Kidney epithelial cell (primary cell): Measurements from ENCODE around the gene TYW1B. TPM values are rescaled to one million over a fixed set of nuclear protein-coding genes. Genes with fewer than 3 reads are reported as not detected.
A peak's percentile ranks its signal among the peaks of the same experiment; 100 is the strongest.
"Not testable (repeated sequence)": the region's sequence is repeated elsewhere in the genome, so short reads cannot be mapped to it uniquely, and the experiment has no call there.

Experiments used
- DNase-seq: peaks from one replicate; pipeline ENCODE4 v3.0.0-alpha.2; 2010; ENCODE audit warnings: low read depth
- H3K27me3 ChIP-seq: 2 replicates; pipeline ENCODE4 v1.6.0; 2011; ENCODE audit warnings: low read length; ENCODE audit not compliant: control insufficient read depth, insufficient read depth
- H3K36me3 ChIP-seq: 2 replicates; pipeline ENCODE4 v1.5.1; 2011; ENCODE audit warnings: low read length; ENCODE audit not compliant: control insufficient read depth, insufficient read depth
- H3K4me3 ChIP-seq: 2 replicates; pipeline ENCODE4 v1.5.1; 2011; ENCODE audit warnings: low read depth, mild to moderate bottlenecking, control low read depth, low read length
- CTCF ChIP-seq: IDR thresholded peaks from 2 replicates; pipeline ENCODE4 v1.5.1; 2011; ENCODE audit warnings: mild to moderate bottlenecking, moderate library complexity, low read length, control low read depth, inconsistent platforms; ENCODE audit not compliant: insufficient read depth, poor library complexity, severe bottlenecking
- total RNA-seq: library from RNA; depleted of rRNA; stranded (reverse); fragments of >200 nt; gene quantifications from 2 replicates; pipeline ENCODE4 v1.2.3, GENCODE V29; 2015

Gene TYW1B
- total RNA-seq, 1 donor from 2014 or later: 8.7 TPM

GRCh38 chr7:72805526-72806494 lies 22.2 kb downstream of the TYW1B start:
- no peaks in the 10 kb centered on the region for H3K27me3 ChIP-seq
- no peak overlapping the region for H3K4me3 ChIP-seq
- no peak for DNase-seq
- no peaks in the 10 kb centered on the region for H3K36me3 ChIP-seq
- no peak for TF ChIP-seq CTCF

DNA sequence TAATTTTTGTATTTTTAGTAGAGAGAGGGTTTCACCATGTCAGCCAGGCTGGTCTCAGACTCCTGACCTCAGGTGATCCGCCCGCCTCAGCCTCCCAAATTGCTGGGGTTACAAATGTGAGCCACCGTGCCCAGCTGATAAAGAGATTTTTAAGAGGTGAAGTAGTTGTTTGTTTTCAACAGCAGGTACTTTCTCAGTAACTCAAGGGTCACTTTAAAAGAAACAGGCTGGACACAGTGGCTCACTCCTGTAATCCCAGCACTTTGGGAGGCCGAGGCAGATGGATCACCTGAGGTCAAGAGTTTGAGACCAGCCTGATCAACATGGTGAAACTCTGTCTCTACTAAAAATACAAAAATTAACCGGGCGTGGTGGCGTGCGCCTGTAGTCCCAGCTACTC lies 24.2 kb downstream of the TYW1B start:
- H3K36me3 ChIP-seq: not testable (repeated sequence)

DNA sequence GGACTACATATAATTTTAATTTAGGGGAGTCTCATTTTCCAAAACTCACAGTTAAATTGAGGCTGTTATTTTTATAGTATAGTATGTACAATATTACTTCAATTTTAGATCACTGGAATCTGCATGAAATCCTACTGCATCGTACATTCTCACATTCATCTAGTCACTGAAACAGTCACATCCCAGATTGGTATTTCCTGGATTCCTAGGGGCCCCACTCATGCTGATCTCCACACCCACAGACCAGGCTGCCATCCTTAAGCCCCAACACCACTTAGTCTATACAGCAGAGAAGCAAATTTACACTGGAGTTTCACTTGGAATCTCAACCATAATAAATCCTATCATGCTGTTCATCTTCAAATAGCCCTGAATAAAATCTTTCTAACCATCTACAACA lies 26.4 kb downstream of the TYW1B start:
- not testable (repeated sequence) for DNase-seq, H3K27me3 ChIP-seq, H3K4me3 ChIP-seq, H3K36me3 ChIP-seq

More for the DNA sequence above, 24.2 kb downstream of the TYW1B start:
- not testable (repeated sequence) for H3K27me3 ChIP-seq, DNase-seq, H3K4me3 ChIP-seq

DNA sequence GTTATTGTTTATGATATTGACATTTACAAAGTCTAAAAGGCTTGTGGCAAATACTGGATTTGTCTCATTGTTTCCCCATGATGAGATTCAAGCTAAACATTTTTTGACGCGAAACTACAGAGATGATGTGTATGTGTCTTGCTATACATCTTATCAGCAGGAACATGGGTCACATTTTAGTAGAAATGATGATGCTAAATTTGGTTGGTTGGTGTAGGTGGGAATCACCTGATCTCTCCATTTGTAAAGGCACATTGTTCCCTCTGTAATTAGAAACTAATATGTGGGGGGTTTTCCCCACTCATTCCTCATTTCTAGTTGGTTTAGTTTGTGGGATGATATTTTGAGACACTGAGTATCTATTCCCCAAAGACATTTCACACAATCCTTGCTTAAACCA lies 32.6 kb downstream of the TYW1B start:
- H3K4me3 ChIP-seq, H3K27me3 ChIP-seq, DNase-seq, H3K36me3 ChIP-seq: not testable (repeated sequence)

DNA sequence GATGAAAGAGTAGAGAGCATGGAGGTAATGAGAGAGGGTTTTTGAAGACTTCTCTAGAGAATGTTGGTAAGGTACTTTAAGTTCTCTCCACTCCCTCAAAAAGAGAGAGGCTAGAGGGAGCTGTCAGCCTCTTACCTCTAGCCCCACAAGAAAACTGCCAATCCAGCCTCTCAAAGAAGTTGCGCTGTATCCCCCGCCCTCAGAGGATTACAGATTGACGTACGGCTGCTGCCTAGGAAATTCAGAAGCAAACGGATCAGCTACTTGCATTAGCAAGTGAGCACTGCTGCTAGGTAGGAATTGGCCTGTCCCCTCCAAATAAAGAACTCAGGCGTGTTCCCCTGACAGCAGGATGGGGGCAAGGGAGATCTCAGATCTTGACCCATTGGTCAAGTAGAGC lies 34.2 kb downstream of the TYW1B start:
- H3K36me3 ChIP-seq: no peaks in the 10 kb centered on the region

GRCh38 chr7:72790698-72791060 lies 37.3 kb downstream of the TYW1B start:
- H3K36me3 ChIP-seq, H3K27me3 ChIP-seq, H3K4me3 ChIP-seq, DNase-seq: not testable (repeated sequence)

More for the DNA sequence above, 34.2 kb downstream of the TYW1B start:
- DNase-seq: no peak
- no peak for TF ChIP-seq CTCF
- H3K27me3 ChIP-seq: no peaks in the 10 kb centered on the region
- no peak overlapping the region for H3K4me3 ChIP-seq

GRCh38 chr7:72790048-72790697 lies 37.8 kb downstream of the TYW1B start:
- not testable (repeated sequence) for H3K36me3 ChIP-seq, DNase-seq, H3K4me3 ChIP-seq, H3K27me3 ChIP-seq

GRCh38 chr7:72785166-72785955 lies 42.6 kb downstream of the TYW1B start:
- peak; percentile 28 for DNase-seq
- Histone ChIP-seq H3K36me3 (no peaks in the 10 kb centered on the region), H3K27me3 (no peaks in the 10 kb centered on the region), H3K4me3 (no peak overlapping the region)
- TF ChIP-seq CTCF: no peak

- H3K4me3 ChIP-seq, H3K36me3 ChIP-seq, DNase-seq: not testable (repeated sequence)
Measured at GRCh38 chr7:72783601-72784370, 44.2 kb downstream of the TYW1B start.

More at GRCh38 chr7:72783601-72784370, 44.2 kb downstream of the TYW1B start:
- H3K27me3 ChIP-seq: not testable (repeated sequence)
